Measurements from ENCODE around the gene TULP4.
"Not testable (repeated sequence)": the region's sequence is repeated elsewhere in the genome, so short reads cannot be mapped to it uniquely, and the experiment has no call there.

The TULP4 gene

DNA sequence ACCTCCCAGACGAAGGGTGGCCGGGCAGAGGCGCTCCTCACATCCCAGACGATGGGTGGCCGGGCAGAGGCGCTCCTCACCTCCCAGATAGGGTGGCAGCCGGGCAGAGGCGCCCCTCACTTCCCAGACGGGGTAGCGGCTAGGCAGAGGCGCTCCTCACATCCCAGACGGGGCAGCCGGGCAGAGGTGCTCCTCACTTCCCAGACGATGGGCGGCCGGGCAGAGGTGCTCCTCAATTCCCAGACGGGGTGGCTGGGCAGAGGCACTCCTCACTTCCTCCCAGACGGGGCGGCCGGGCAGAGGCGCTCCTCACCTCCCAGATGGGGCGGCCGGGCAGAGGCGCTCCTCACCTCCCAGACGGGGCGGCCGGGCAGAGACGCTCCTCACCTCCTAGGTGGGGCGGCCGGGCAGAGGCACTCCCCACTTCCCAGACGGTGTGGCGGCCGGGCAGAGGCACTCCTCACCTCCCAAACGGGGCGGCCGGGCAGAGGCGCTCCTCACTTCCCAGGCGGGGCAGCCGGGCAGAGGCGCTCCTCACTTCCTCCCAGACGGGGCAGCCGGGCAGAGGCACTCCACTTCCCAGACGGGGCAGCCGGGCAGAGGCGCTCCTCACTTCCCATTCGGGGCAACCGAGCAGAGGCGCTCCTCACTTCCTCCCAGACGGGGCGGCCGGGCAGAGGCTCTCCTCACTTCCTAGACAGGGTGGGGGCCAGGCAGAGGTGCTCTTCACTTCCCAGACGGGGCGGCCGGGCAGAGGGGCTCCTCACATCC lies 37.4 kb downstream of the TULP4 start:
- peaks cover 47% of the 10 kb centered on the region for H3K9me3 Mint-ChIP-seq
- H3K27ac Mint-ChIP-seq; H3K27me3 Mint-ChIP-seq; intact Hi-C loops (cut with micrococcal nuclease); H3K4me3 Mint-ChIP-seq; H3K4me1 Mint-ChIP-seq (ENCODE audit: low read depth): not testable (repeated sequence)
- H3K36me3 Mint-ChIP-seq (ENCODE audit: low read depth), result peaks cover 31% of the 10 kb centered on the region

- H3K27ac Mint-ChIP-seq; H3K27me3 Mint-ChIP-seq; H3K4me1 Mint-ChIP-seq (ENCODE audit: low read depth); H3K4me3 Mint-ChIP-seq; intact Hi-C loops (cut with micrococcal nuclease): not testable (repeated sequence)
- peaks cover 37% of the 10 kb centered on the region for H3K9me3 Mint-ChIP-seq
- peaks cover 25% of the 10 kb centered on the region for H3K36me3 Mint-ChIP-seq (ENCODE audit: low read depth)
These were observed 38.5 kb downstream of the TULP4 start for GRCh38 chr6:158350731-158351130.

- Mint-ChIP-seq H3K27me3 (no peaks in the 10 kb centered on the region), H3K36me3 (ENCODE audit: low read depth) (peaks cover 16% of the 10 kb centered on the region), H3K4me1 (ENCODE audit: low read depth) (peaks cover 7% of the 10 kb centered on the region), H3K4me3 (no peak overlapping the region), H3K27ac (no peak overlapping the region), H3K9me3 (peaks cover 7% of the 10 kb centered on the region)
- intact Hi-C loops (cut with micrococcal nuclease), result no loop called here
These were observed 41.9 kb downstream of the TULP4 start for GRCh38 chr6:158353883-158354877.

- no peaks in the 10 kb centered on the region for H3K27me3 Mint-ChIP-seq
- no peak overlapping the region for H3K27ac Mint-ChIP-seq
- no peak overlapping the region for H3K4me3 Mint-ChIP-seq
- intact Hi-C loops (cut with micrococcal nuclease), result no loop called here
- peaks cover 7% of the 10 kb centered on the region for H3K4me1 Mint-ChIP-seq (ENCODE audit: low read depth)
- no peaks in the 10 kb centered on the region for H3K9me3 Mint-ChIP-seq
- no peaks in the 10 kb centered on the region for H3K36me3 Mint-ChIP-seq (ENCODE audit: low read depth)
These were observed 44.6 kb downstream of the TULP4 start for GRCh38 chr6:158356586-158357546.

GRCh38 chr6:158357570-158358216 lies 45.4 kb downstream of the TULP4 start:
- no peaks in the 10 kb centered on the region for H3K9me3 Mint-ChIP-seq
- no peaks in the 10 kb centered on the region for H3K27me3 Mint-ChIP-seq
- H3K4me3 Mint-ChIP-seq, result no peak overlapping the region
- peaks cover 7% of the 10 kb centered on the region for H3K4me1 Mint-ChIP-seq (ENCODE audit: low read depth)
- no peak overlapping the region for H3K27ac Mint-ChIP-seq
- intact Hi-C loops (cut with micrococcal nuclease), result no loop called here
- H3K36me3 Mint-ChIP-seq (ENCODE audit: low read depth), result no peaks in the 10 kb centered on the region

DNA sequence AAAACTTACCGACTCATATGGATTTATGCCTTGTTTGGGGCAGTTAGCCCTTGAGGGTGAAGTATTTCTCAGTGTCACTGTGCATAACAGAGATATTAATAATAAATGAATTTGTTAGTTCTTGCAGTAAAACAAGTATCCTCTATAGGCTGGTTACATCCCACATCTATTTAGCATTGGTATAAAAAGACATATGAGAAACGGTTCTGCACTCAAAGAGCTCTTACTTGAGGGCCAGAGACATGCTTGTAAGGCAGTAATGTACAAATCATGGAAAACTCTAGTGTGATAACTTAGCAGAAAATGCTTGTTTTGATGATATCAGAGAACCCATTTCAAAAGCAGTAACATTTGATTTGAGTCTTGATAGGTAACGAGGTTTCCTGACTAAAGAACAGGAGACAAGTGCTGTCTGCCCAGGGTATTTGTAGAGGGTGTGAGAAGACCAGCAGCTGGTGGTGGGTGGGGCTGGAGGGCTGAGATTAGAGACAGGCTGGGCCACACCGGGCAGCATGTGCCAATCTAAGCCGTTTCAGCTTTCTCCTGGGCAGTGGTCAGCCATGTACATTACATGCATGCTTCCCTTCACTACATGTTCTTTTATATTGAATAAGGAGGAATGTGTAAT lies 46.3 kb downstream of the TULP4 start:
- intact Hi-C loops (cut with micrococcal nuclease), result no loop called here
- no peaks in the 10 kb centered on the region for H3K36me3 Mint-ChIP-seq (ENCODE audit: low read depth)
- H3K9me3 Mint-ChIP-seq, result no peaks in the 10 kb centered on the region
- no peak overlapping the region for H3K27ac Mint-ChIP-seq
- H3K27me3 Mint-ChIP-seq, result no peaks in the 10 kb centered on the region
- H3K4me1 Mint-ChIP-seq (ENCODE audit: low read depth), result peaks cover 7% of the 10 kb centered on the region
- no peak overlapping the region for H3K4me3 Mint-ChIP-seq

GRCh38 chr6:158361068-158361467 lies 48.8 kb downstream of the TULP4 start:
- H3K4me3 Mint-ChIP-seq, result no peak overlapping the region
- H3K4me1 Mint-ChIP-seq (ENCODE audit: low read depth), result peaks cover 2% of the 10 kb centered on the region
- no peak overlapping the region for H3K27ac Mint-ChIP-seq
- no peaks in the 10 kb centered on the region for H3K27me3 Mint-ChIP-seq
- no peaks in the 10 kb centered on the region for H3K36me3 Mint-ChIP-seq (ENCODE audit: low read depth)
- H3K9me3 Mint-ChIP-seq, result peaks cover 13% of the 10 kb centered on the region
- intact Hi-C loops (cut with micrococcal nuclease), result no loop called here

DNA sequence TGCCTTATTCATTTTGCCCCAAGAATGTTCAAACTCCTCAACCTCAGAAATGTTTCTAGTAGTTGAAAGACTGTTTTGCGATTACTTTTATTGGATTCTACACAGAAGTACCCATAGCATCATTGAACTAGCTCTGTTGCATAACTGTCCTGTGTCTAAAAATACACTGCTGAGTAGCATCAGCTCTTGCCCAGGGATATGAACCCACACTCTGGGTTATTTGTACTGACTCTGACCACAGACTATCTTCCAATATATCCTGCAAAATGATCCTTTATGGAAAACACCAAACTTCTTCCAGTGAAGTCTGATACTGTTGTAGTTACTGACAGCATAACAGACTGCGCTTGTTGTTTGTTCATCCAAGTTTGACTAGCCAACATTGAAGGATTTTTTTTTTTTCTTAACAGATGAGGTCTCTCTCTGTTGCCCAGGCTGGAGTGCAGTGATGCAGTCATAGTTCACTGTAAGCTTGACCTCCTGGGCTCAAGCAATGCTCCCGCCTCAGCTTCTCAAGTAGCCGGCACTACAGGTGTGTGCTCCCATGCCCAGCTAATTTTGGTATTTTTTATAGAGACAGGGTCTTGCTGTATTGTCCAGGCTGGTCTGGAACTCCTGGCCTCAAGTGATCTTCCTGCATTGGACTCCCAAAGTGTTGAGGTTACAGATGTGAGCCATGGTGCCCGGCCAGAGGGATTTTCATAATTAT lies 49.9 kb downstream of the TULP4 start:
- intact Hi-C loops (cut with micrococcal nuclease), result no loop called here
- no peaks in the 10 kb centered on the region for H3K36me3 Mint-ChIP-seq (ENCODE audit: low read depth)
- H3K4me1 Mint-ChIP-seq (ENCODE audit: low read depth), result peaks cover 10% of the 10 kb centered on the region
- no peak overlapping the region for H3K4me3 Mint-ChIP-seq
- H3K27ac Mint-ChIP-seq, result no peak overlapping the region
- H3K9me3 Mint-ChIP-seq, result peaks cover 13% of the 10 kb centered on the region
- H3K27me3 Mint-ChIP-seq, result no peaks in the 10 kb centered on the region

DNA sequence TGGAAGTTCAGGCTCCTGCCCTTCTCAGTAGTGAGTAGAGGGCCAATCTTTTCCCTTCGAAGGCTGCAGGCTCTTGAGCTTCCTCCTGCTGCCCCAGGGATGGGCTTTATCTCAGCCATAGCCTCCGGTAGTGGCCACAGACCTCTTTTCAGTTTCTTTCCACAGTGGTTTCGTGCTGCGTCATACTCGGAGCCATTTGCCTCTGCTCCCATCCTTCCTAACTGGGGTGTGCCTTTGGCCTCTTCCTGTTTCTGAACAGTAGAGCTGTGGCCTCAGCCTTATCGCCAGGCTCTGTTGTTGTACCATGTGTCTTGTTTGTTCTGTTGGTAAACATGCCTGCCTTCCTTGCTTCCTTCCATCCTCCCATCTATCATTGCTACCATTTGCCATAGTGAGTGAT lies 54.1 kb downstream of the TULP4 start:
- Mint-ChIP-seq H3K4me3 (peak overlapping the region; percentile 0), H3K9me3 (peaks cover 13% of the 10 kb centered on the region), H3K36me3 (ENCODE audit: low read depth) (no peaks in the 10 kb centered on the region), H3K4me1 (ENCODE audit: low read depth) (peaks cover 10% of the 10 kb centered on the region), H3K27ac (peak overlapping the region; percentile 59), H3K27me3 (no peaks in the 10 kb centered on the region)
- intact Hi-C loops (cut with micrococcal nuclease), result no loop called here

DNA sequence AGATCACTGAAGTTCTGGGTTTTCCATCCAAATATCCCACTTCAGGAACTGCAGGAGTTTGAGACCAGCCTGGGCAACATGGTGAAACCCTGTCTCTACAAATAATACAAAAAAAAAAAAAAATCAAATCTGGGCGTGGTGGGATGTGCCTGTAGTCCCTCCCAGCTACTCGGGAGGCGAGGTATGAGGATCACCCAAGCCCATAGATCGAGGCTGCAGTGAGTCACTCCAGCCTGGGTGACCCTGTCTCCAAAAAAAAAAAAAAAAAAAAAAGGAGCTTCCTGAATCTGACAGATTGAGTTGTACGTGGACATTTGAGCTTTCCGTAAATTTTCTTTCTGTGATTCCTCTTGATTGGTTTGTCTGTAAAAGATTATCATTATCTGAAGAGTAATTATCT lies 55.6 kb downstream of the TULP4 start:
- Mint-ChIP-seq H3K27ac (no peak overlapping the region), H3K4me3 (no peak overlapping the region), H3K27me3 (no peaks in the 10 kb centered on the region), H3K9me3 (peaks cover 13% of the 10 kb centered on the region), H3K36me3 (ENCODE audit: low read depth) (no peaks in the 10 kb centered on the region), H3K4me1 (ENCODE audit: low read depth) (peaks cover 10% of the 10 kb centered on the region)
- intact Hi-C loops (cut with micrococcal nuclease), result no loop called here

DNA sequence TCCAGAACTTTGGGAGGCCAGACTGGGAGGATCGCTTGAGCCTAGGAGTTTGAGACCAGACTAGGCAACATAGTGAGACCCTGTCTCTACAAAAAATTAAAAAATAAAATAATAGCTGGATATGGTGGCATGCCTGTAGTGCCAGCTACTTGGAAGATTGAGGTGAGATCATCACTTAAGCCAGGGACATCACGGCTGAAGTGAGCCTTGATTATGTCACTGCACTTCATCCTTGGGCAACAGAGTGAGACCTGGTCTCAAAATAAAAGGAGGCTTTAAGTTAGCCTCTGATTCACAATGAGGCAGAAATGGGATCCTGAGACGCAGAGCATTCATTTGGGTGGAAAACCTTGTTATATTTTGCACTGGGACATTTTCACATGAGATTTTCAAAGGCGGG lies 57.0 kb downstream of the TULP4 start:
- Mint-ChIP-seq H3K27ac (no peak overlapping the region), H3K27me3 (no peaks in the 10 kb centered on the region), H3K4me3 (no peak overlapping the region), H3K36me3 (ENCODE audit: low read depth) (no peaks in the 10 kb centered on the region), H3K4me1 (ENCODE audit: low read depth) (peaks cover 12% of the 10 kb centered on the region), H3K9me3 (peaks cover 12% of the 10 kb centered on the region)
- intact Hi-C loops (cut with micrococcal nuclease), result no loop called here

- Mint-ChIP-seq H3K36me3 (ENCODE audit: low read depth) (no peaks in the 10 kb centered on the region), H3K27ac (no peak overlapping the region), H3K9me3 (no peaks in the 10 kb centered on the region), H3K4me3 (no peak overlapping the region), H3K4me1 (ENCODE audit: low read depth) (peaks cover 14% of the 10 kb centered on the region), H3K27me3 (no peaks in the 10 kb centered on the region)
- intact Hi-C loops (cut with micrococcal nuclease), result no loop called here
These were observed 58.5 kb downstream of the TULP4 start for GRCh38 chr6:158370805-158371204.

Measured in dendritic cell treated with granulocyte-macrophage colony-stimulating factor and Interleukin-4, amounts not matched to agents 40 ng/mL and 50 ng/mL, for 4 days (primary cell).